Measurements from ENCODE around the gene PGK1. TPM values are rescaled to one million over a fixed set of nuclear protein-coding genes. Genes with fewer than 3 reads are reported as not detected.

Gene PGK1
- total and polyA plus RNA-seq, 2 donors (not counting 3 experiments of a cell fraction or from before 2014, with no cell fraction given), result 222 to 377 TPM

GRCh38 chrX:78133238-78133960, 29.4 kb downstream of the PGK1 start:
- Histone ChIP-seq H3K4me2 (ENCODE audit: insufficient read depth, low read length) (no peak overlapping the region), H3K27ac (ENCODE audit: insufficient read depth, low read depth, low read length) (no peak overlapping the region), H3K9me3 (replicated peaks; ENCODE audit: control insufficient read depth, insufficient read depth, low read length) (no peaks in the 10 kb centered on the region), H3K79me2 (ENCODE audit: control insufficient read depth, insufficient read depth, low read length) (no peaks in the 10 kb centered on the region), H3K36me3 (ENCODE audit: control insufficient read depth in 2 of 2, extremely low read depth in 1 of 2, insufficient read depth in 2 of 2, low read length in 2 of 2) (no peaks in the 10 kb centered on the region), H3K4me1 (ENCODE audit: control insufficient read depth, extremely low read depth, insufficient read depth, low read length) (no peaks in the 10 kb centered on the region), H2AFZ (ENCODE audit: low read depth, low read length) (no peak overlapping the region), H3K9ac (replicated peaks; ENCODE audit: extremely low read depth, insufficient read depth, low read length) (no peak overlapping the region), H3K4me3 (replicated peaks in 1 of 3; ENCODE audit: insufficient read depth in 1 of 3, low read depth in 1 of 3, low read length in 3 of 3) (no peak overlapping the region), H3K27me3 (ENCODE audit: control insufficient read depth in 2 of 2, insufficient read depth in 2 of 2, low read length in 2 of 2) (no peaks in the 10 kb centered on the region), H3K9me1 (replicated peaks; ENCODE audit: control insufficient read depth, extremely low read depth, insufficient read depth, low read length) (no peaks in the 10 kb centered on the region), H4K20me1 (replicated peaks; ENCODE audit: control insufficient read depth, extremely low read depth, insufficient read depth, low read length) (no peaks in the 10 kb centered on the region)
- intact Hi-C loops (cut with micrococcal nuclease), result loop anchor here (10.0 kb wide), 1 partner anchor 951 kb away; no protein-coding TSS in a partner anchor
- DNase-seq (ENCODE audit: low read depth, low spot score) (no peak), FAIRE-seq (no peak)
- ChIA-PET POLR2A (no interaction called here), CTCF (no interaction called here)
- dilution Hi-C loops (cut with MboI; ENCODE audit: extremely low pct_ligation_motif_present, low sequenced_read_pairs), result no loop called here
- BruUV-seq (replicated peaks), result no TSS peak
- no peak for TF ChIP-seq CTCF (IDR thresholded peaks at IDR 0.05; ENCODE audit: extremely low read depth in 1 of 2, insufficient read depth in 1 of 2, low read depth in 1 of 2, low read length in 2 of 2)
- TF ChIP-seq MAX (IDR thresholded peaks at IDR 0.05; ENCODE audit: insufficient read depth, insufficient read length), result no peak
- TF ChIP-seq EZH2 (IDR thresholded peaks at IDR 0.05; ENCODE audit: borderline replicate concordance, low read depth, low read length, severe bottlenecking), result no peak
- TF ChIP-seq FOS (IDR thresholded peaks at IDR 0.05; ENCODE audit: borderline replicate concordance, insufficient read depth, low read length), result no peak
- no peak for TF ChIP-seq JUN (IDR thresholded peaks at IDR 0.05; ENCODE audit: borderline replicate concordance, insufficient read depth, insufficient read length, low read depth)
- TF ChIP-seq POLR2AphosphoS5 (IDR thresholded peaks at IDR 0.05; ENCODE audit: insufficient read depth, low read depth, low read length), result no peak
- TF ChIP-seq MYC (IDR thresholded peaks at IDR 0.05; ENCODE audit: low read depth, low read length), result no peak
- TF ChIP-seq POLR2A (IDR thresholded peaks at IDR 0.05; ENCODE audit: low read depth, low read length), result no peak
- TF ChIP-seq GATA2 (IDR thresholded peaks at IDR 0.05; ENCODE audit: insufficient read depth, insufficient read length, low read depth, low read length), result no peak

Data from endothelial cell of umbilical vein (primary cell).